ENCODE measurements around the gene TFB1M.

TFB1M gene

GRCh38 chr6:155261111-155261900 is 53.0 kb downstream of the TFB1M start:
- no peak for DNase-seq

GRCh38 chr6:155260686-155261085 is 53.6 kb downstream of the TFB1M start:
- no peak for DNase-seq

GRCh38 chr6:155259897-155260296 is 54.4 kb downstream of the TFB1M start:
- no peak for DNase-seq

GRCh38 chr6:155259204-155259603 is 55.1 kb downstream of the TFB1M start:
- no peak for DNase-seq

GRCh38 chr6:155257796-155258195 is 56.5 kb downstream of the TFB1M start:
- DNase-seq = no peak

- DNase-seq = no peak
These were observed 58.0 kb downstream of the TFB1M start for GRCh38 chr6:155256122-155256795.

GRCh38 chr6:155254139-155254538 is 60.1 kb downstream of the TFB1M start:
- no peak for DNase-seq

- no peak for DNase-seq
These were observed 60.9 kb downstream of the TFB1M start for GRCh38 chr6:155253337-155253736.

- DNase-seq = no peak
These were observed 61.7 kb downstream of the TFB1M start for GRCh38 chr6:155252581-155252980.

GRCh38 chr6:155250701-155251381 is 63.4 kb downstream of the TFB1M start:
- no peak for DNase-seq

- DNase-seq = no peak
These were observed 66.0 kb downstream of the TFB1M start for GRCh38 chr6:155248008-155249001.

GRCh38 chr6:155247618-155248007 is 66.7 kb downstream of the TFB1M start:
- no peak for DNase-seq

- DNase-seq = no peak
These were observed 67.5 kb downstream of the TFB1M start for GRCh38 chr6:155246825-155247224.

GRCh38 chr6:155245831-155246230 is 68.5 kb downstream of the TFB1M start:
- no peak for DNase-seq

GRCh38 chr6:155245193-155245592 is 69.1 kb downstream of the TFB1M start:
- no peak for DNase-seq

- no peak for DNase-seq
These were observed 69.8 kb downstream of the TFB1M start for GRCh38 chr6:155244434-155244833.

- no peak for DNase-seq
These were observed 72.3 kb downstream of the TFB1M start for GRCh38 chr6:155241966-155242365.

GRCh38 chr6:155240905-155241600 is 73.2 kb downstream of the TFB1M start:
- DNase-seq = no peak

GRCh38 chr6:155237613-155238012 is 76.7 kb downstream of the TFB1M start:
- DNase-seq = no peak

- DNase-seq = no peak
These were observed 79.2 kb downstream of the TFB1M start for GRCh38 chr6:155235087-155235486.

GRCh38 chr6:155234687-155235086 is 79.6 kb downstream of the TFB1M start:
- DNase-seq = no peak

GRCh38 chr6:155234167-155234566 is 80.1 kb downstream of the TFB1M start:
- DNase-seq = no peak

Measured in NCI-H1436 (cell line).